ENCODE measurements around the gene ARID3C. TPM values are rescaled to one million over a fixed set of nuclear protein-coding genes. Genes with fewer than 3 reads are reported as not detected.

Gene ARID3C
- total RNA-seq, 6 experiments from 2014 or later = 1.7 to 6.7 (median 2.5) TPM

DNA sequence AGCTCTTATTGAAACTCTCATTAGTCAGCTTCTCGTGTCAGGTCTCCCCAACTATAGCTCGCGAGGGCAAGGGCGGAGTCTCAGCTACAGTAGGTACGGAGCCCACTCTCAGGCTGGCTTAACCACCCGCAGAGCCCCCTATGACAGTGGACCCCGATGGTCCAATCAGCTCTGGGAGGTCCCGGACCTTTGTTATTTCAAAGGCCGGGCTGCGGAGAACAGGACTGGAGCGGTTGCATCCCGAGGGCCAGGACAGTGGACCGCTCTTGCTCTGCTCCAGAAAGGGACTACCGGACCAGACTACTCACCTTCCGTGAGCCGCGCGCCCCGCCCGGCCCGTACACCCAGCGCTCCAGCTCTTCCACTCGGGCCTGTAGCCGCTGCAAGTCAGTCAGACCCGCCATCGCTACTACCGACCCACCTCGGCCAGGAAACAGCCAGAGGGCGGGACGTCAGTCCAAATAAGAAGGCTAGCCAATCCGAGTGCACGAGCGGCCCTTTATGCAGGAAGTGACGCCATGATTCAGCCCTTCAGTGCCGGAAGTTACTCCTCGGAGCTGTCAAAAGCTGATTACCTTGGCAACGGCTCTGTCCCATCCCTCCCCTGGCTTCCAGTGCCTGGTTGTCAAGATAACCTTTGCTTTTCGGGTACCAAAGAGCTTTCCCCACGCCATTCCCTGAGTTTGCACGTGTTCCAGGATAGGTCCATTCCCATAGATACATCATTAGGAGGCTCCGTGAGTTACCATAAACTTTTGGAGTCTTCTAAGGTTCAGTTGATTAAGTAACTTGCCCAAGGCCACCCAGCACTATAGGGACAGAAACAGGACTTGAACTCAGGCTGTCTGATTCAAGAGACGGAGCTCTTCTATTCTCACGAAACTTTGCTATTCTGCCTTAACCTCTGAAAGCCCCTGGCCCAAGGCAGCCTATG, 8.5 kb downstream of the ARID3C start, which contains the start of gene DCTN3:
TSS of gene DCTN3 (minus strand) at position 435 of the 934 bp plus-strand sequence. CDS start at position 404, 31 bp downstream.
- WGBS (ENCODE audit: insufficient coverage, low coverage, low lambda C conversion rate, missing lambda C conversion rate) = 7% methylated on average over 26 of the region's 43 CpGs
- H3K27ac ChIP-seq = peak within 1 kb of the TSS in 2 of 3 donors; percentile 30 to 35

DNA sequence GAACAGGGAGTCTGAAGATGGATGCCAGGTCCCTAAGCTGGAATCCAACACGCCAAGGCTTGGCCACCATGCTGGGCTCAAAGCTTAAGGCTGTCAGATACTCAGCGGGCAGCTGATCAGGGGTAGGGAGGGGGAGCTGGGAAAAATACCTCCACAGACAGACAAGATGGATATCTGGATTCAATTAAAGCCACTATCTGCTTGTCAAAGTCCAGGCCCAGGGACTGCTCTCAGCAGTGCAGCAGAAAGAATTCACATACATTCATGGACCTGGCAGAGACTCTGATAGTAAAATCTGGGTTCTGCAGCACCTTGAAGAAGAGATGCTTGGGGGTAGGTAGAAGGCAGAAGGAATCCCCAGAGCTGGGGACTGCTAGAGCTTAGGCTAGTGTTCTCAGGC, 13.7 kb downstream of the ARID3C start:
- no peak for ATAC-seq
- Histone ChIP-seq H3K4me3 (no peak overlapping the region), H3K36me3 (peaks cover 0 to 27% (median 5%) of the 10 kb centered on the region in 4 donors), H3K27me3 (no peaks in the 10 kb centered on the region), H3K9me3 (no peaks in the 10 kb centered on the region), H3K4me1 (peaks cover 0 to 32% (median 13%) of the 10 kb centered on the region in 4 donors), H3K27ac (no peak overlapping the region)
- no peak for DNase-seq
- intact Hi-C loops (cut with DNase I) = no loop called here
- WGBS (ENCODE audit: insufficient coverage, low coverage, low lambda C conversion rate, missing lambda C conversion rate) = 94% methylated on average over 2 of the region's 2 CpGs
- TF ChIP-seq POLR2A (IDR thresholded peaks at IDR 0.05) (no peak), CTCF (IDR thresholded peaks at IDR 0.05) (no peak)

More for the DNA sequence above, 8.5 kb downstream of the ARID3C start, which contains the start of gene DCTN3:
- H3K9me3 ChIP-seq = no peaks in the 10 kb centered on the region
- TF ChIP-seq POLR2A (IDR thresholded peaks at IDR 0.05) = peak; percentile 52
- TF ChIP-seq CTCF (IDR thresholded peaks at IDR 0.05) = no peak
- H3K27me3 ChIP-seq = no peaks in the 10 kb centered on the region
- peak; percentile 97 to 100 (median 100) for ATAC-seq
- H3K4me3 ChIP-seq = peak within 1 kb of the TSS; percentile 86 to 97 (median 87)
- peak; percentile 89 to 95 (median 94) for DNase-seq
- peaks cover 0 to 27% (median 5%) of the 10 kb centered on the region in 4 donors for H3K36me3 ChIP-seq
- intact Hi-C loops (cut with DNase I) = no loop called here
- peaks cover 0 to 9% (median 3%) of the 10 kb centered on the region in 4 donors for H3K4me1 ChIP-seq

GRCh38 chr9:34612788-34613390, 16.0 kb downstream of the ARID3C start:
- DNase-seq (peak; percentile 76 to 82 (median 77)), ATAC-seq (peak; percentile 74 to 76 (median 74))
- peak overlapping the region; percentile 86 to 89 (median 86) for H3K27ac ChIP-seq

More at GRCh38 chr9:34612788-34613390, 16.0 kb downstream of the ARID3C start:
- Histone ChIP-seq H3K36me3 (peaks cover 0 to 21% (median 4%) of the 10 kb centered on the region in 4 donors), H3K4me3 (peak overlapping the region; percentile 62 to 85 (median 74)), H3K9me3 (no peaks in the 10 kb centered on the region), H3K27me3 (no peaks in the 10 kb centered on the region), H3K4me1 (peaks cover 0 to 24% (median 10%) of the 10 kb centered on the region in 4 donors)
- WGBS (ENCODE audit: insufficient coverage, low coverage, low lambda C conversion rate, missing lambda C conversion rate) = 0% methylated on average over 10 of the region's 15 CpGs
- intact Hi-C loops (cut with DNase I) = no loop called here
- TF ChIP-seq CTCF (IDR thresholded peaks at IDR 0.05) = peak; percentile 74 to 85 (median 84)
- TF ChIP-seq POLR2A (IDR thresholded peaks at IDR 0.05) = no peak
